A549 (cell line): ENCODE data around the gene SULF2. TPM values are rescaled to one million over a fixed set of nuclear protein-coding genes. Genes with fewer than 3 reads are reported as not detected.

Experiments
- ATAC-seq, 2 experiments: fragments of 200-7000 bp in 1 of 2; fragments of >200 bp in 1 of 2; cut with Nextera tagmentation in 1 of 2; cut with Tn5 transposase in 1 of 2; 3 replicates each; pipeline versions ENCODE4 v1.8.0 to v1.9.1; 2018 to 2020; ENCODE audit warnings: mild to moderate bottlenecking in 1 of 2, moderate library complexity in 1 of 2
- CTCF ChIA-PET: fragments of 300-600 bp; sonication (Branson Sonifier 250); formaldehyde crosslinking; extraction: SDS; loops from one replicate; lab custom pipeline; 2021; ENCODE audit warnings: antibody characterized with exemption, inconsistent platforms; lab: Yijun Ruan, JAX
- POLR2A ChIA-PET: fragments of 350-600 bp; formaldehyde crosslinking; extraction: SDS; loops from one replicate; lab custom pipeline; 2021; ENCODE audit warnings: antibody characterized with exemption, inconsistent platforms; lab: Yijun Ruan, JAX
- DNase-seq, 2 experiments: peaks; one replicate each; pipeline versions ENCODE4 v3.0.0 to v3.0.0-alpha.2; 2011 to 2016; ENCODE audit warnings: low read depth in 1 of 2, low spot score in 1 of 2
- FAIRE-seq: peaks from 2 replicates; lab custom pipeline; 2011; peaks lifted over from hg19 to GRCh38; lab: Jason Lieb, UNC
- H3K27ac ChIP-seq, 2 experiments: fragments of >200 bp; sonication (Bioruptor Twin); formaldehyde crosslinking; 3 replicates each; pipeline ENCODE4 v1.5.1; 2016 to 2017
- H3K4me1 ChIP-seq: fragments of >200 bp; sonication (Bioruptor Twin); formaldehyde crosslinking; 3 replicates; pipeline ENCODE4 v1.6.1; 2016
- H3K4me2 ChIP-seq: fragments of >200 bp; sonication (Bioruptor Twin); formaldehyde crosslinking; 3 replicates; pipeline ENCODE4 v1.6.1; 2016
- H3K4me3 ChIP-seq: fragments of >200 bp; sonication (Bioruptor Twin); formaldehyde crosslinking; 3 replicates; pipeline ENCODE4 v1.5.1; 2016
- H3K9me3 ChIP-seq: fragments of >200 bp; sonication (Bioruptor Twin); formaldehyde crosslinking; 3 replicates; pipeline ENCODE4 v1.6.1; 2016
- CEBPB ChIP-seq, 2 experiments: fragments of >200 bp in 1 of 2; sonication (Bioruptor Twin) in 1 of 2; formaldehyde crosslinking in 1 of 2; IDR thresholded peaks; 2 replicates each; pipeline ENCODE4 v1.6.1; 2012 to 2016
- EHMT2 ChIP-seq: fragments of 200-600 bp; sonication (generic); IDR thresholded peaks from 2 replicates; pipeline ENCODE4 v1.6.1; 2016; ENCODE audit warnings: antibody characterized with exemption, low read depth, mild to moderate bottlenecking, moderate library complexity
- FOSB ChIP-seq: fragments of 250-450 bp; sonication (Bioruptor Pico); IDR thresholded peaks from 2 replicates; pipeline ENCODE4 v1.5.0; 2020; ENCODE audit warnings: mild to moderate bottlenecking, moderate library complexity
- HMGXB4 ChIP-seq: fragments of 250-450 bp; sonication (Bioruptor Pico); IDR thresholded peaks from 2 replicates; pipeline ENCODE4 v1.5.0; 2021; ENCODE audit warnings: mild to moderate bottlenecking, moderate library complexity, borderline replicate concordance
- HOXA7 ChIP-seq: fragments of 250-450 bp; sonication (Bioruptor Pico); IDR thresholded peaks from 2 replicates; pipeline ENCODE4 v1.5.0; 2020; ENCODE audit warnings: mild to moderate bottlenecking, moderate library complexity
- JUNB ChIP-seq: fragments of >200 bp; sonication (Bioruptor Twin); formaldehyde crosslinking; IDR thresholded peaks from 2 replicates; pipeline ENCODE4 v1.6.1; 2016
- MAZ ChIP-seq: fragments of 150-350 bp; IDR thresholded peaks from 2 replicates; pipeline ENCODE4 v1.6.1; 2014; ENCODE audit warnings: antibody characterized with exemption, low read depth, low read length, borderline replicate concordance
- MYC ChIP-seq: IDR thresholded peaks from 2 replicates; pipeline ENCODE4 v1.6.1; 2012; ENCODE audit warnings: mild to moderate bottlenecking, inconsistent platforms, low read length, improper control_type of control experiment, borderline replicate concordance
- PBX3 ChIP-seq: IDR thresholded peaks from 2 replicates; pipeline ENCODE4 v1.6.1; 2012
- RARB ChIP-seq: fragments of 250-450 bp; sonication (Bioruptor Pico); IDR thresholded peaks from 2 replicates; pipeline ENCODE4 v1.8.0; 2021; ENCODE audit warnings: mild to moderate bottlenecking, moderate library complexity
- TP53 ChIP-seq: fragments of 250-450 bp; sonication (Bioruptor Pico); IDR thresholded peaks from 2 replicates; pipeline ENCODE4 v1.5.0; 2021; ENCODE audit warnings: mild to moderate bottlenecking, moderate library complexity
- USF2 ChIP-seq: fragments of 450-650 bp; IDR thresholded peaks from 2 replicates; pipeline ENCODE4 v1.6.1; 2014; ENCODE audit warnings: antibody characterized with exemption
- WGBS: methylation state at CpG from one replicate; pipeline ENCODE4 v1.1.6; 2017; ENCODE audit errors: missing lambda C conversion rate; 5-methylcytosine and 5-hydroxymethylcytosine counted together
- polyA plus RNA-seq, 4 experiments: library from polyadenylated mRNA; depleted of rRNA in 3 of 4; stranded (reverse); fragments of >200 nt; fragmentation: RNase III in 1 of 4; extraction: RNeasy Plus Mini Kit Qiagen cat#74134 plus additional on column Dnase treatment in 1 of 4; gene quantifications; 2 replicates in 3 of 4; 3 replicates in 1 of 4; pipeline ENCODE4 v1.2.3, GENCODE V29; 2011 to 2017
- TF ChIP-seq, protein P1 (sequence below): fragments of 200-600 bp; sonication (generic); IDR thresholded peaks from 2 replicates; pipeline ENCODE4 v1.6.1; 2016; ENCODE audit warnings: antibody characterized with exemption, mild to moderate bottlenecking, moderate library complexity
- TF ChIP-seq, protein P2 (sequence below): IDR thresholded peaks from 2 replicates; pipeline ENCODE4 v1.6.1; 2012; ENCODE audit warnings: low read depth, borderline replicate concordance
- TF ChIP-seq, protein P3 (sequence below): fragments of >200 bp; sonication (Bioruptor Twin); formaldehyde crosslinking; IDR thresholded peaks from 2 replicates; pipeline ENCODE4 v1.6.1; 2016

Gene SULF2
- polyA plus RNA-seq, 2 of the 4 experiments (the other 2 are of a cell fraction) = 5.8 to 16.8 TPM

GRCh38 chr20:47724396-47724795 lies 60.9 kb downstream of the SULF2 start:
- Histone ChIP-seq H3K9me3 (no peaks in the 10 kb centered on the region), H3K4me1 (no peaks in the 10 kb centered on the region), H3K4me2 (no peak overlapping the region), H3K4me3 (no peak overlapping the region), H3K27ac (no peak overlapping the region)
- WGBS = 74% methylated on average over 6 of the region's 6 CpGs
- DNase-seq = no peak
- ChIA-PET CTCF (interaction anchor here (0.6 to 5.0 kb wide), 25 partner anchors 11 to 900 kb away, joined by 3 to 44 read pairs (median 6); no protein-coding TSS in a partner anchor), POLR2A (no interaction called here)
- TF ChIP-seq TP53 (CRISPR knock-in tag) = no peak
- no peak for ATAC-seq
- FAIRE-seq = no peak

GRCh38 chr20:47723322-47723721 lies 62.0 kb downstream of the SULF2 start:
- DNase-seq = no peak
- no peak for FAIRE-seq
- ATAC-seq = no peak
- POLR2A ChIA-PET = no interaction called here
- Histone ChIP-seq H3K4me2 (no peak overlapping the region), H3K27ac (no peak overlapping the region), H3K4me3 (no peak overlapping the region), H3K9me3 (no peaks in the 10 kb centered on the region), H3K4me1 (no peaks in the 10 kb centered on the region)
- WGBS = 71% methylated on average over 11 of the region's 11 CpGs
- TF ChIP-seq CEBPB (IDR thresholded peaks at IDR 0.05) (no peak), EHMT2 (no peak), HMGXB4 (no peak)
- TF ChIP-seq, protein P1, sequence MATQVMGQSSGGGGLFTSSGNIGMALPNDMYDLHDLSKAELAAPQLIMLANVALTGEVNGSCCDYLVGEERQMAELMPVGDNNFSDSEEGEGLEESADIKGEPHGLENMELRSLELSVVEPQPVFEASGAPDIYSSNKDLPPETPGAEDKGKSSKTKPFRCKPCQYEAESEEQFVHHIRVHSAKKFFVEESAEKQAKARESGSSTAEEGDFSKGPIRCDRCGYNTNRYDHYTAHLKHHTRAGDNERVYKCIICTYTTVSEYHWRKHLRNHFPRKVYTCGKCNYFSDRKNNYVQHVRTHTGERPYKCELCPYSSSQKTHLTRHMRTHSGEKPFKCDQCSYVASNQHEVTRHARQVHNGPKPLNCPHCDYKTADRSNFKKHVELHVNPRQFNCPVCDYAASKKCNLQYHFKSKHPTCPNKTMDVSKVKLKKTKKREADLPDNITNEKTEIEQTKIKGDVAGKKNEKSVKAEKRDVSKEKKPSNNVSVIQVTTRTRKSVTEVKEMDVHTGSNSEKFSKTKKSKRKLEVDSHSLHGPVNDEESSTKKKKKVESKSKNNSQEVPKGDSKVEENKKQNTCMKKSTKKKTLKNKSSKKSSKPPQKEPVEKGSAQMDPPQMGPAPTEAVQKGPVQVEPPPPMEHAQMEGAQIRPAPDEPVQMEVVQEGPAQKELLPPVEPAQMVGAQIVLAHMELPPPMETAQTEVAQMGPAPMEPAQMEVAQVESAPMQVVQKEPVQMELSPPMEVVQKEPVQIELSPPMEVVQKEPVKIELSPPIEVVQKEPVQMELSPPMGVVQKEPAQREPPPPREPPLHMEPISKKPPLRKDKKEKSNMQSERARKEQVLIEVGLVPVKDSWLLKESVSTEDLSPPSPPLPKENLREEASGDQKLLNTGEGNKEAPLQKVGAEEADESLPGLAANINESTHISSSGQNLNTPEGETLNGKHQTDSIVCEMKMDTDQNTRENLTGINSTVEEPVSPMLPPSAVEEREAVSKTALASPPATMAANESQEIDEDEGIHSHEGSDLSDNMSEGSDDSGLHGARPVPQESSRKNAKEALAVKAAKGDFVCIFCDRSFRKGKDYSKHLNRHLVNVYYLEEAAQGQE = no peak
- TF ChIP-seq, protein P2, sequence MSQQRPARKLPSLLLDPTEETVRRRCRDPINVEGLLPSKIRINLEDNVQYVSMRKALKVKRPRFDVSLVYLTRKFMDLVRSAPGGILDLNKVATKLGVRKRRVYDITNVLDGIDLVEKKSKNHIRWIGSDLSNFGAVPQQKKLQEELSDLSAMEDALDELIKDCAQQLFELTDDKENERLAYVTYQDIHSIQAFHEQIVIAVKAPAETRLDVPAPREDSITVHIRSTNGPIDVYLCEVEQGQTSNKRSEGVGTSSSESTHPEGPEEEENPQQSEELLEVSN = no peak
- CTCF ChIA-PET = interaction anchor here (1.6 to 5.0 kb wide), 5 partner anchors 17 to 898 kb away, joined by 4 to 44 read pairs (median 4); no protein-coding TSS in a partner anchor

DNA sequence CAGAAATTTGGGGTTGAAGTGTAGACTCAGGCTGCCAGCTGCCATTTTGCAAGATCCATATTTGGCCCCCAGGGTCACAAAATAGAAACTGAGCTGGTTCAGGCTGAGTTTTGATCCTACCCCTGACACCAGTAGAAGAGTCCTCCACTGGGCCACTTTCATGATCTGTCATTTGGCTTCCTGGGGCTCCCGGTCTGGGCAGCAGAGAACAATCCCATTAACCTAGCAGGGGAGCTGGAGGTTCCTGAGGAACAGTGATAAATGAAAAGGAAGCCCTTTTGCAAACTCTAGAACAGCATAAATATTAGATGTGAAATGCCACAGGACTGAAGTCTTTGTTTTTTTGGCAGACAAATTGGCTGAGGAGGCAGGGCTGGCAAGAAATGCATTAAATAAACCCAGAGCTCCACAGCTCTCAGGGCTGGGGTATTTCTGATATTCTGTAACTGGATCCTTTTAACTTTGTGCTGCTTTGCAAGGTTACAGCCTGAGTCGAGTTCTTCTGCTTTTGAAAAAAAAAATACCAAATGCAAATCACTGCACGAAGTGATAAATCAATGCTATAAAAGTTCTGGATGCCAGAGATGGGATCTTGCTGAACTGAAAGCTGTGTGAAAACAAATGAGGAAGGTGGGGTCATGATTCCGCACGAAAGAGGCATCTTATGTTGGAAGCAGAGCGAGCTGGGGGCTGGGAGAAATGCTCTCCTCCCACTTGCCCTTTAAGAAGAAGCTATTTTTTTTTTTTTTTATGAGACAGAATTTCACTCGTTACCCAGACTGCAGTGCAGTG lies 64.4 kb downstream of the SULF2 start:
- FAIRE-seq (no peak), DNase-seq (no peak), ATAC-seq (no peak)
- Histone ChIP-seq H3K27ac (no peak overlapping the region), H3K4me2 (no peak overlapping the region), H3K4me3 (no peak overlapping the region), H3K9me3 (no peaks in the 10 kb centered on the region), H3K4me1 (no peaks in the 10 kb centered on the region)
- WGBS = 68% methylated on average over 7 of the region's 7 CpGs
- ChIA-PET POLR2A (no interaction called here), CTCF (interaction anchor here (0.6 to 1.4 kb wide), 9 partner anchors 25 to 1526 kb away, joined by 3 to 6 read pairs (median 3); no protein-coding TSS in a partner anchor)
- no peak for TF ChIP-seq JUNB

DNA sequence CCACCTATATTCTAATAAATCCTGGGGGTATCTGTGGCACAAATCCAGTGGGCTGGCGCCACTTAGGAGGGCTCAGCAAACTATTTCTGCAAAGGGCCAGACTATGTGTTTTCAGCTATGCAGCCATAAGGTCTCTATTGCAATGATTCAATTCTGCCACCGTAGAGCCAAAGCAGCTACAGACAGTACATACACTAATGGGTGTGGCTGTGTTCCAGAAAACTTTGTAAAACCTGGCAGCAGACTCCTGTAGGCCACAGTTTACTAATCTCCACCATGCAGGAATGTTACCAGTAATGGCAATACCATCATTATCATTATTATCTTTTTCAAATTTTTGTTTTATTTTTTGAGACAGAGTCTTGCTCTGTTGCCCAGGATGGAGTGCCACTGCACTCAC lies 65.7 kb downstream of the SULF2 start:
- Histone ChIP-seq H3K27ac (no peak overlapping the region), H3K9me3 (no peaks in the 10 kb centered on the region), H3K4me1 (no peaks in the 10 kb centered on the region), H3K4me3 (no peak overlapping the region), H3K4me2 (no peak overlapping the region)
- 81% methylated on average over 2 of the region's 2 CpGs for WGBS
- TF ChIP-seq USF2 (no peak), MAZ (no peak), HOXA7 (CRISPR knock-in tag) (no peak), MYC (no peak), RARB (CRISPR knock-in tag) (no peak), FOSB (no peak), PBX3 (no peak)
- TF ChIP-seq, protein P3, sequence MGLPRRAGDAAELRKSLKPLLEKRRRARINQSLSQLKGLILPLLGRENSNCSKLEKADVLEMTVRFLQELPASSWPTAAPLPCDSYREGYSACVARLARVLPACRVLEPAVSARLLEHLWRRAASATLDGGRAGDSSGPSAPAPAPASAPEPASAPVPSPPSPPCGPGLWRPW = no peak
- no peak; a peak in 1 of 6 replicates for ATAC-seq
- no peak for DNase-seq
- ChIA-PET CTCF (interaction anchor here (0.9 to 2.4 kb wide), 2 partner anchors 175 to 902 kb away, joined by 3 to 12 read pairs; no protein-coding TSS in a partner anchor), POLR2A (no interaction called here)
- FAIRE-seq = no peak
